Measurements from ENCODE around the gene ANKRD39.
"Not testable (repeated sequence)": the region's sequence is repeated elsewhere in the genome, so short reads cannot be mapped to it uniquely, and the experiment has no call there.

Gene ANKRD39

DNA sequence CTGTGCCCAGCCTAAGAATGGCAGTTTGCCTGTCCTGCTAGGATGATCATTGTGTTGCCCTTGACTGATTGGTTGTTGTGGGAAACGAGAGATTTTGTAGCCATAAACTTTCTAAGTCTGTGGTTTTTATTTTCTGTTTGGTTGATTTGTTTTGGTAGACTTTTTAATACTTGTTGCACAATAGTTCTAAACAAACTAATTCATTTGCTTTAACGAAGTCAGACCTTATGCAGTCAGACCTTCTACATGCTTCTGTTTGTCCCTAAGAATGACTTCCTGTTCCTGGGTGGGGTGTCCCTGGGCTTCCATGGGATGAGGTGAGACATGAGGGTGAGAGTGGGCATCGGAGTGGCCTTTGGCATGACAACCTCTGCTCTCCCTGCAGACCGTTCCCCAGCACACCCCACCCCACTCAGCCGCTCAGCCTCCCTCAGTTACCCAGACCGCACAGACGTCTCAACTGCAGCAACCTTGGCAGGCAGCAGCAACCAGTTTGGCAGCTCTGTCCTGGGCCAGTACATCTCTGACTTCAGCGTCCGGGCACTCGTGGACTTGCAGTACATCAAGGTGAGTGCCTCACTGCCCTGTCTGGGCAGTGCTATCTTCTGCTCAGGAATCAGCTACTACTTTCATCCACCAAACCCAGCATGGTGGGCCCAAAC, 49.5 kb downstream of the ANKRD39 start:
- no peak for DNase-seq (ENCODE audit: low read depth in 2 of 2)

GRCh38 chr2:96807127-96807471, 50.7 kb downstream of the ANKRD39 start:
- DNase-seq (ENCODE audit: low read depth in 2 of 2) = no peak

DNA sequence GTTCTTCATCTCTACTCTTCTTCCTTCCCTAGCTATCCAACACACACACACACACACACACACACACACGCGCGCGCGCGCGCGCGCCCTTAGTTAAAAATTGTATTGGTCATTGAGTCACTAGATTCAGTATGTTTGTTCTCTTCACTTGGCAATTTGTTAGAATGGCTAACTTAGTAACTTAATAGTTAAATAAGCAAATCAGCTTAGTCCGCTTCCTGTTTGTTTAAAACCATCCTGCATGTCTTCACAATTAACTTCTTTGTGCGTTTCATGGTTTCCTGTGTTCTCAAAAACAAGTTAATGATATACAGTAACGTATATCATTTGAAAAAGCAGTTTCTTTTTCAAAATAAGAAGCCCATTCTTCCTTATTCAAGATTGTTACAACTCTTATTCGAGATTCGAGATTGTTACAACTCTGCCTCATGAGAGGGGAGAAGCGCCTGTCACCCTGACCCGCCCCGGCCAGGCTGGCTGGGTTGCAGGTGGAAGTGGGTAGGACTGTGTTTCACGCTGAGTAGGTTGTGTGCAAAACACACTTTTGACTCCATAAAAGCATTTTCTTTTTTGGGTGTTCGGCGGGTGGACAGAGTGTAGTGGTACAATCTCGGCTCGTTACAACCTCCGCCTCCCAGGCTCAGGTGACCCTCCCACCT, 51.2 kb downstream of the ANKRD39 start:
- DNase-seq (ENCODE audit: low read depth in 2 of 2) = no peak

DNA sequence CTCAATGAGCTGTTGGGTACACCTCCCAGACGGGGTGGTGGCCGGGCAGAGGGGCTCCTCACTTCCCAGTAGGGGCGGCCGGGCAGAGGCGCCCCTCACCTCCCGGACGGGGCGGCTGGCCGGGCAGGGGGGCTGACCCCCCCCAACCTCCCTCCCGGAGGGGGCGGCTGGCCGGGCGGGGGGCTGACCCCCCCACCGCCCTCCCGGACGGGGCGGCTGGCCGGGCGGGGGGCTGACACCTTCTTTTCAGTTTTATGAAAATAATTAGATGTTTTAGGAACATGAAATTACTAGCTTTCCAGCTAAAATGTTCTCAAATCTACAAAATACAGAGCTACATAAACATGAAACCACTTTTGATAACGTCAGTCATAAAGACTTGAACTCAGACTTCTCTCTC, 51.9 kb downstream of the ANKRD39 start:
- not testable (repeated sequence) for DNase-seq (ENCODE audit: low read depth in 2 of 2)

DNA sequence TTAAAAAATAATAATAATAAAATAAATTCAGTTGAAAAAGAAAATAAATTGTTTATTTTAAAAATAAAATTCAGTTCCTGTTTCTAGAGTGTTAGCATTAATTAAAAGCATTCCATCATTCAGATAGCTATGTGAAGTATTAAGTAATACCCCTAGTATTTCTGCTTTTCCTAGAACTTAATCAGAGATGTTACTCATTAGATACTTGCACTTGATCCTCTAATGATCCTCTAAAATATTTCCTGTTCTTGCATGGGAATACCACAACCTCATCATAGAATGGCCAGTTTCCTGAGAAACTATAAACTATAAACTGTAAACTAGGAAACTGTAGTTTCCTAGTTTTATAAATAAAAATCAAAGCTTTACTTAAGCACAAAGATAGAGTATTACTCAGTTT, 52.8 kb downstream of the ANKRD39 start:
- DNase-seq (ENCODE audit: low read depth in 2 of 2) = no peak

DNA sequence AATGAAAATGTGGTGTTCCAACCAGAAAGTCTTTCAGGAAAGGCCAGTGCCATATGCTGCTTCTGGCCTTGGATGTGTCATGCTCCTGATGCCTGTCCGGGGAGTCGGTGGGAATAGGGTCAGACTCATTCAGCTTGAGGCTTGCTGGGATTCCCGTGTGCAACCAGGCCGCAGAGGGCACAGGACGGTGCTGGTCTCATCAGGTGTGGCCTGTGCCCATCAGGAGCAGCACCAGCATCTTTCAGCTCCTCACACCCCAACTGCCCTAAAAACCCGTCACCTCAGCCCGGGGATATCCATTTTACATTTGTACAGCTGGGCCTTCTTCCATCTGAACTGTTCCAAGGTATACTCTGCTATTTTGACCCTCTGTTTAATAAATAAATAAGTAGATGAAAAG, 55.1 kb downstream of the ANKRD39 start:
- no peak for DNase-seq (ENCODE audit: low read depth in 2 of 2)

GRCh38 chr2:96801786-96802595, 55.8 kb downstream of the ANKRD39 start:
- peak; percentile 28 to 39 for DNase-seq (ENCODE audit: low read depth in 2 of 2)

DNA sequence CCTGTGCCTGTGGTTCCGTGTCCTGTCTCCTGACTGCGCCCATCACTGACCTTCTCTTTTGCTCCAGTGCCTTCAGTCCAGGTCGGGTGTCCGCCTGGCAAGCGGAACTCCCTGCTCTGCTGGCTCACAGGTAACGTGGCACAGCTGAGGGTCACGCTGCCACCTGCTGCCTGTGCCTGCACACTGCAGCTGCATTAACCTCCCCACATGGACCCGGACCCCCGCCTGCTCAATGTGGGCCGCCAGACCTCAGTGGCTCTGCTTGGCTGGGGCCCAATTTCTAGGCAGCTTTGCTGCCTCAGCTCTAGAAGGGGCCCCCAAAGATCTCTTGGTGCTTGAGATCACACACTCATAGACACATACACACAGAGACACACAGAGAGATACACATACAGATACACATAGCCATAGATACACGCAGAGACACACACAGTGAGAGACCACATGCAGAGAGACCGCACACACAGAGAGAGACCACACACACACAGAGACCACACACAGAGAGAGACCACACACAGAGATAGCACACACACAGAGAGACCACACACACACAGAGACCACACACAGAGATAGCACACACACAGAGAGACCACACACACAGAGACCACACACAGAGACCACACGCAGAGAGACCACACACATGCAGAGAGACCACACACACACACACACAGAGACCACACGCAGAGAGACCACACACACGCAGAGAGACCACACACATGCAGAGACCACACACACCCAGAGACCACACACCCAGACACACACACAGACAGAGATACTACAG, 56.6 kb downstream of the ANKRD39 start:
- peak; percentile 69 to 70 for DNase-seq (ENCODE audit: low read depth in 2 of 2)

DNA sequence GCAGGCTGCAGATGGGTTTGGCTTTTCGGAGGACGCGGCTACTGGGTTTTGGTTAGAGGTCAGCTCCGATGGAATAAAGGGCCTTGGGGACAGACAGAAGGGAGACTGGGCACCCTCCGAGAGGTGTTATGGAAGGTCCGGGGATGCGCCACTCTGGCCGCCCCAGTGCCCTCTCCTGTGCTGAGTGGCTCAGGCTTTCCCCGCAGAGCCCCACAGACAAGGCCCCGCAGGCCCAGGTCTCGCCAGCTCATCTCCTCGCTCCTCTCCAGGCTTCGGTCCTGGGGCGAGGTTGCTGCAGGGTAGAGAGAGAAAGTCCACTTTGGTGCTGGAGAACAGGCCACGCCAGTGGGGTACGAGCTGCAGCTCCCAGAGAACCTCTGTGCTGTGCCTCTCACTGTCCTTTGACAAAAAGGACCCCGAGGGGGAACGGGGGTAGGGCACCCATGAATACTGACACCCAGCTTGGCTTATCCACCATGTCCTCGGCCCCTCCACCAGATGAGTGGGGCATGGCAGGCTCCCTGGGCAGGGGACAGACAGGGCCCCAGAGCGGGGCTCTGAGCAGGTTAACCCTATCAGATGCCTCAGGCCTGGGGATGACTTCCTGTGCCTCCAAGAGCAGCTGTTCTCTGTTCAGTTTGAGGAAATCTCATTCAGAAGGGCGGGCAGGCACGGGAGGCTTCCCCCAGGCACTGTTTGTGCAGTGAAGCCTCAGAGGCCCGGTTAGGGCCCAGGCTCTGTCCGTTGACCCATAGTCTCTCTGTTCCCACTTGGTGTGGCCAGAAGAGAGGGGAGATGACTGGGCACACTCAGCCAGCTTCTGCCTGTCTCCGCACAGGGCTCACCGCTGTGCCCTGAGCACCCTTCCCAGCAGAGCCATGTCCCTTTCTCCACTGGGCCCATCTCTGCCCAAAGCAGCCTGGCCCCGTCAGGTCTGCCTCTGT, 57.5 kb downstream of the ANKRD39 start:
- no peak for DNase-seq (ENCODE audit: low read depth in 2 of 2)

DNA sequence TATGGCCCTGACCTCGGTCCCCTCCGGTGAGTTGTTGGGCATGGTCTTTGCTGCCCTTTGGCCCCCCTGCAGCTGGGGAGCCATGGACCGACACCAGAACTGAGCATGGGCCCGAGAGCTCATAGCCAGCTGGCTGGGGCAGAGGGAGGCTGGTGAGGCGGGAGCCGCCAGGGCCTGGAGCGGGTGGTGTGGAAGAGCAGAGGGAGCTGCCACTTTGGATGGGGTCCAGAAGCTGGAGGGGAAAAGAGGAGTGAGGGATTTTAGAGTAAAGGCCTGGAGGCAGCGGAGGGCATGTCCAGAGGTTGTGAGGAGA, 58.2 kb downstream of the ANKRD39 start:
- no peak for DNase-seq (ENCODE audit: low read depth in 2 of 2)

GRCh38 chr2:96798733-96799622, 58.8 kb downstream of the ANKRD39 start:
- no peak for DNase-seq (ENCODE audit: low read depth in 2 of 2)
